ENCODE measurements around the gene MTFMT.
"Not testable (repeated sequence)": the region's sequence is repeated elsewhere in the genome, so short reads cannot be mapped to it uniquely, and the experiment has no call there.

GRCh38 chr15:65075607-65076395 is 46.4 kb upstream of the MTFMT start:
- TF ChIP-seq, protein P1, sequence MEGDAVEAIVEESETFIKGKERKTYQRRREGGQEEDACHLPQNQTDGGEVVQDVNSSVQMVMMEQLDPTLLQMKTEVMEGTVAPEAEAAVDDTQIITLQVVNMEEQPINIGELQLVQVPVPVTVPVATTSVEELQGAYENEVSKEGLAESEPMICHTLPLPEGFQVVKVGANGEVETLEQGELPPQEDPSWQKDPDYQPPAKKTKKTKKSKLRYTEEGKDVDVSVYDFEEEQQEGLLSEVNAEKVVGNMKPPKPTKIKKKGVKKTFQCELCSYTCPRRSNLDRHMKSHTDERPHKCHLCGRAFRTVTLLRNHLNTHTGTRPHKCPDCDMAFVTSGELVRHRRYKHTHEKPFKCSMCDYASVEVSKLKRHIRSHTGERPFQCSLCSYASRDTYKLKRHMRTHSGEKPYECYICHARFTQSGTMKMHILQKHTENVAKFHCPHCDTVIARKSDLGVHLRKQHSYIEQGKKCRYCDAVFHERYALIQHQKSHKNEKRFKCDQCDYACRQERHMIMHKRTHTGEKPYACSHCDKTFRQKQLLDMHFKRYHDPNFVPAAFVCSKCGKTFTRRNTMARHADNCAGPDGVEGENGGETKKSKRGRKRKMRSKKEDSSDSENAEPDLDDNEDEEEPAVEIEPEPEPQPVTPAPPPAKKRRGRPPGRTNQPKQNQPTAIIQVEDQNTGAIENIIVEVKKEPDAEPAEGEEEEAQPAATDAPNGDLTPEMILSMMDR (IDR thresholded peaks at IDR 0.05), result not testable (repeated sequence)
- not testable (repeated sequence) for TF ChIP-seq EZH2, EZH2phosphoT487 (IDR thresholded peaks at IDR 0.05)
